GM18498 (cell line): Measurements from ENCODE around the gene NDUFA8.

ENCODE experiments used
- ATAC-seq: cut with Tn5 transposase; IDR thresholded peaks from one replicate; pipeline ENCODE4 v1.9.1; 2021; ENCODE audit warnings: mild to moderate bottlenecking, moderate library complexity; ENCODE audit not compliant: unreplicated experiment

Gene NDUFA8

DNA sequence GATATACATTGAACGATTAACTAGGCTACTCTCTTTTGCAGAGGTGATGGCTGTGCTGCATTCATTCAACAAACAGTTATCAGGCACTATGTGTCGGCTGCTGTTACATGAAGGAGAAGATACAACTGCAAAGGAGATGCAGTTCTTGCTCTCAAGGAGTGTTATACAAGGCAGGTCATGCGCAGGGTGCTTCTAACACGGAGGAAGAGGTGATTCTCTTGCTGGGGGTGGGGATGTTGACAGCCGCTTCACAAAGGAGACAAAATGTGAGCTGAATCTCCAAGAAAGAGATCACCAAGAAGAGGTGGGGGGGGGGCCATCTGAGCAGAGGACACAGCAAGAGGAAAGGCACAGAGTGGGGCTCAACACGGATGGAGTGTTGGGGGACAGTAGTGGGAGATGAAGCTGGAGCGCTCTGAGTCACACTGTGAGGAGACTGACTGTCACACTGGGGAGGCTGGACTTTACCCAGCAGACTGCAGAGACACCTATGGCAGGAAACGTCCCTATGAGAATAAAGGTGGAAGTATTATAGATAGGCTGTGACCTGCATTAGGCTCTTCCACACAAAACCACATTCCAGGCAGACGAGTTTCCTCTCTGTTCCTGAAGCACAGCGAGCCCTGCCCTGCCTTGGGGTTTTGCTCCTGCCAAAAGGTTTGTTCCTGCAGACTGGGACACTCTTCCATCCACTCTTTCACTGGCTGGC is 20.9 kb downstream of the NDUFA8 start:
- no peak for ATAC-seq

GRCh38 chr9:122135529-122135859 is 24.1 kb downstream of the NDUFA8 start:
- ATAC-seq = no peak

DNA sequence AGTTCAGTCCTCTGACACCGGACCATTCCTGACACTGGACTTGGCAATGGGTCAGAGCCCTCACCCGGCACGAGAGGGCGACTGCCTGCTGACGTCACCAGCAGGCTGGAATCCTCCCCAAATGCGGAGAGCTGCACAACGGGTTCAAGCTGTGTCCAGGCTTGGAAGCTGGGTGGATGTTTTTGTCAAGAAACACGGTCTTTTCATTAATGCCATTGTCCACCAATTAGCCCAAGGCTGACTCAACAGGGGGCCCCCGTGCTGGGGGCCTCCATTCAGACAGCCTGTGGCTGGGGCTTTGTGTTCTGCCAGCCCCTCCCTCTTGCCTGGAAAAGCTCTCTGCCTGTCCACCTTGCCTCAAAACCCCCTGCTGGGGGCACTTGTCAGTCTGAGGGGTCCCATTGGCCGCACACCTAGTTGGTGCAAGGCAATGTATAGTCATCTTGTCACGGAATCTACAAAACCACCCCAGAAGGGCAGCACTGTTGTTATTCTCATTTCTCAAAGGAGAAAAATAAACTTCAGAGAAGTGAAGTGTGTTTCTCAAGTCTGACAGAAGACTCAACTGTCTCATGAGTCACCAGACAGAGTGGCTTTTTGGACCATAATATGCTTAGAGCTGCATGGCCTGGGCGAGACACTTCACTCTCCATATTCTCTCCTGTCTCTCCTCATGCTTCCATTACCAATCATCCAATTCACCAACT is 24.6 kb downstream of the NDUFA8 start:
- no peak for ATAC-seq

DNA sequence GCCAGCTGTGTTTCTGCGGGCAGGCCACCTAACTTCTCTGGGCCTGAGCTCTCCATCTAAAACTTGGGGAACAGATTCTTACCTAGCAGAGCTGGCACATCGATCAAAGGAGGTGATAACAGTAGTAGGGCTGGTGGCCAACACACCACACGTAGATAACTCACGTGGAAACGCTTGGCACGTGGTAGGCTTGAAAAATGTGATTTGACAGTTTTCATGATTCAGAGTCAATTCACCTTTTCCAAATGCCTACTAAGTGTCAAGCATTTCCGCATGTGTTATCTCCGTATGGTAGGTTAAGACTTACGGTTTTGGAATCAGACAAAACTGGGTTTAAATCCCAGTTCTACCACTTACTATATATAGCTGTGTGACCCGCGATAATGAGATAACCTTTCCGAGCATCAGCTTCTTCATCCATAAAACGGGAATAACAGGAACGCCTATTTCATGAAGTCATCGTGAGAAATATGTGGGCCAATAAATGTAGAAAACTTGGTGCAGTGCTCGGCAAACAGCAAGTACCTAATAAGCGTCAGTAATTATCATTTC is 25.5 kb downstream of the NDUFA8 start:
- ATAC-seq = no peak

GRCh38 chr9:122133263-122133983 is 26.2 kb downstream of the NDUFA8 start:
- ATAC-seq = no peak

DNA sequence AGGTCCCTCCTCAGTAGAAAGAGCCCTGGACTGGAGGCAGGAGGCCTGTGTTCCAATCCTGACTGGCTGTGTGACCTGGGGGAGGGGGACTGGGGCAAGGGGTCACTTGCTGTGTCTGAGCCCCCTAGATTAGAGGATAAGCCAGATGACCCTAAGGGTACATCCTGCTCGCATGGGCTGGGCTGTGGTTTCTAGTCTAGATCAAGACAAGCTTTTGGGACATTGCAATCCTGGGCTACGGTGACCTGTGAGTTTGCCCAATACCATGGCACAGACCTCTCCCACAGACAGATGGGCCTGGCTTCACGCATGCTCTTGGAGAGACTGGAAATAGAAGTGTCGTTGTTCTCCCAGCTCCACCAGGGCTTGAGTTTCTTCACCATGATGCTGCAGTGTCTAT is 27.0 kb downstream of the NDUFA8 start:
- ATAC-seq = no peak

DNA sequence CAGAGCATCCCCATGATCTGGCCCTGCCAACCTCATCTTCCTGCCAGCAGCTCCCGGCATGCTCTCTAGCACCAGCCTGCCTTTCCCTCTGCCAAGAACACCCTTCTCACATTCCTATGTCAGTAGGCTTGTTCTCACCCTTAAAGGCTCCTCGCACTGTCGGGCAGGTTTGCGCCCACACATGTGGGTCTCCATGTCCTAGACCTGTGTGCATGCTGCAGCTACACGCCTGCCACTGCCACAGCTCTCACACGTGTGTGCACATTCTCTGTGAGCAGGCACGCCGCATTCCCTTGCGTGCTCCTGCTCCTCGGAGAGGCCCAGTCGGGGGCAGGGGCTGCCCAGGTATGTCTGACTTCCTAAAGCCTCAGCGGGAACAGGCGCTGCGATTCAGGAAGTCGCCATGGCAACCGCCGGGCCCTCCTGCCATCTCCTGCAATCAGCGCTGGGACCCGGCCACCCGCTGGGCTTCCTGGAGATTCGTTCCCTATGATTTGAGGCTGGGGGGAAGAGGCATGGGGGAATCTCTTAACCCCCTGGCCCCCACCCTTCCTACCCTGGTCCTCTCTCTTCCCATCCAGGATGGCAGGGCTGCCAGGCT is 28.1 kb downstream of the NDUFA8 start:
- no peak for ATAC-seq

DNA sequence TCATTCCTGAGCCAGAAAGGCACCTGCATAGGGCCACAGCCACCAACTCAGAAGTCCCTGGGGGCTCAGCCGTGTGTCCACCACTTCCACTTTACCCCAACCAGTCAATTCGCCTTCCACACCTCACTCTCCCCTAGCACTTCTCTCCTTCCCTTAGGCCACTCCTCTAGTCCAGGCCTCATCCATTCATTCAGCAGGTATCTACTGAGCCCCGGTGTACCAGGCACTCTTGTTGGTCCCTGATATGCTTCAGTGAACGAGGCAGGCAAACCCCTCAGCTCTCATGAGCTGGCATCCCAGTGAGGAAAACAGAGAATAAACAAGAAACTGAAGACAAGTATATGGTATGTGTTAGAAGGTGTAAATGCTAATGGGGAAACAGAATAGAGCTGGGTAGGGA is 28.7 kb downstream of the NDUFA8 start:
- ATAC-seq = no peak

DNA sequence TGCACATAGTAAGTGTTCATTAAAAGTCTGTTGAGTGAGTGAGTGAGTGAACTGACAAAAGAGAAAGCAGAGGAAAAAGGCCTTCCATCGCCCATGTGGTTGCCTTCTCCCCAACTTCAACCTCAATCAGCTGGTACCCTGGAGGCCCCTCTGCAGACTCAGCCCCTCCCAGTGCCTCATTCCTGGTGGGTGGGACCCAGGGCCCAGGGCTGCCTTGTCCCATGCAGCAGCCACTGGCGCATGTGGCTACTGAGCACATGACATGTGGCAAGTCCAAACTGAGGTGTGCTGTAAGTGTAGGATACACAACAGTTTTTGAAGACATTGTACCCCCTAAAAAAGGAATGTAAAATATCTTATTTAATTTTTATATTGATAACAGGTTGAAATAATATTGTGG is 29.6 kb downstream of the NDUFA8 start:
- ATAC-seq = no peak

- no peak for ATAC-seq
These were observed 30.6 kb downstream of the NDUFA8 start for GRCh38 chr9:122128969-122129343.

DNA sequence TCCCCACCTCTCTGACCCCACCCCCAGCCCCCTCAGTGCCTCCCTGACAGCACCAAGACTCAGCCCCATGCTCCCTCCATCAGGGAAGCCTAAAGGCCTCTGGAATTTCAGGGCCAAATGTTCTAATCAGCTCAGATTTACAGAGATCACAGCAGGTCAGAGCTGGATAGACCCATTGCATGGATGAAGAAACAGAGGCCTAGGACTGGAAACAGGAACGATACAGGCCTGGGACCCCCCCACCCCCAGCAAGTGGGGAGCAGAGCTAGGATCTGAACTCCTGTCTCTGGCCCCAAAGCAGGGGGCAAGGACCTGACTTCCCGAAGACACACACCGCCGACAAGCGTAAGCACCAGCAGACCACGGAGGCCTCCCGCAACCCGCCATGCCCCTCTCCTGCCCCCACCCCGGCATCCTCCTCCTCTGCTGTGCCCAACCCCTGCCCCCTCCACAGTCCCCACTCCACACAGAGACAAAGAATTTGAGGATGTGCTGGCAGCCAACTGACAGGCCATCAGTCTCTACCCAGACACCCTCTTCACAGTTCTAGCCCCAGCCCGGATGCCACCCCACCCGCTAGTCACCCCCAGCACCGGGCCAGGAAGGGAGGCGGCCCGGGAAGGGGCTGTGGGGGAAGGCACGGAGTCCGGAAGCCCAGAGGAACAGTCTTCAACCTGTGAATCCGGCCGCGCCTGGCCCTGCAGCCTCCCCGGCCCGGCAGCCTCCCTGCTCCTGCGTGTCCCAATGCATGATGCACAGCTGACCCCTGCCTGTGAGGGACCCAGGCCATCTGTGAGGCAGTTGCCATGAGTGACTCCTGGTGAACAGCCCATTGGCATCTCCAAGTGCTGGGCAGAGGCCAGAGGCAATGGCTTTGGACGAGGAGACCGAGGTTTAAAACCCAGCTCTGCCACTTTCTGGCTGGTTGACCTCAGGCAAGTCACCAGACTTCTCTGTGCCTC is 31.3 kb downstream of the NDUFA8 start:
- ATAC-seq = no peak

- no peak for ATAC-seq
These were observed 32.2 kb downstream of the NDUFA8 start for GRCh38 chr9:122127396-122127798.

DNA sequence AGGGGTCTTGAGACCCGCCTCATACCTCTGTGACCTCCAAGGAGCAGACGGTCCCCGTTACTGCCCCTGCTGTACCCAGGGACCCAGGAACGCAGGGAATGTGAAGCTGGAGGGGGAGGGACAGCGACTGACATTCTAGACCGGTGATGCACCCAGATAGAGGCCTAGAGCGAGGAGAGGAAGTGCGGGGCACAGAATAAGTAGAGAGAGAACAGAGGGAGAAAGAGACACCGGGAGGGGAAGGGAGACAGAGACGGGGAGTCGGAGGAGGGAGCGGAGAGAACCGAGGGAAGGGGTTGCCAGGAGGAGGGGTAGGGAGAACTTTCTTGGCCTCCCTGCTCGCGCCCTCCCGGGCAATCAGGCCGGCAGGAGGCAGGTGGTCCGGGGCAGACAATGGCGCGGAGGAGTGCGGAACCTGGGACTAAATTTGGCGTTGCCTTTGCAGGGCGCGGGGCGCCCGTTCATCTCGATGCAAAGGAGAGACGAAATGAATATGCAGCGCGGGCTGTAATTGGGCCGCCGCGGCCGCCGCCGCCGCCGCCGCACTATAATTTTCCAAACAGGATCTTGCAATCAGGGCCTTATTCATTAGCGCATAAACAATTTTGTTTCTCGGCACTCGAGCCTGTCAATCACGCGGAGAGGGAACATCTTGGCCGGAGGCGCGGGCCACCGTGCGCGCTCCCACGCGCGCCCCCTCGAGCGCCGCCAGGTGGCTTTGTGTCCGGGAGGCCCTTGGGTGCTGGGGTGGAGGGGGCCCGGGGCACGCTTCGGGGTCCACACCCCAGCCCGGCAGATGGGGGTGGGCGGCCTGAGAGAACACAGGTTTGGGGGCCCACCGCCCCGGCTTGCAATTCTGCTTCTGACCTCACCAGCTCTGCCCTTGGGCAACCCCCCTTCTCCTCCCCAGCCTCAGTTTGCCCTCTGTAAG is 33.0 kb downstream of the NDUFA8 start:
- no peak for ATAC-seq

- ATAC-seq = no peak
These were observed 33.9 kb downstream of the NDUFA8 start for GRCh38 chr9:122125509-122126330.

DNA sequence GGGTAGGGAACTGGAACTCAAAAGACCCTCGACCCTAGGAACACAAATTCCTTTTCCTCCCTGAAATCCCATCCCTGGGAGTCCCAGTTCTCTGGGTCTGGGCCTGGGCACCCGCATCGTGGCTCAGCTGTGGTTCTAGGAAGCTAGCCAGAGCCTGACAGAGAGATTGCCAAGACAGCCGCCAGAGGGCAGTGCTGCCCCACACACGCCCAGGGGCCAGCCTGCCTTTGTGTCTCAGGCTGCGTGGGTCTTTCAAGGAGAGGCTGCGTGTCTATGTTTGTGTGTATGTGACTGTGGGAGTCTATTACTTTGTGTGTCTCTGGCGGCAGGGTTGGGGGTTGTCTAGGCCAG is 34.4 kb downstream of the NDUFA8 start:
- no peak for ATAC-seq

GRCh38 chr9:122124528-122124927 is 35.1 kb downstream of the NDUFA8 start:
- no peak for ATAC-seq

- ATAC-seq = no peak
These were observed 35.5 kb downstream of the NDUFA8 start for GRCh38 chr9:122124048-122124447.

DNA sequence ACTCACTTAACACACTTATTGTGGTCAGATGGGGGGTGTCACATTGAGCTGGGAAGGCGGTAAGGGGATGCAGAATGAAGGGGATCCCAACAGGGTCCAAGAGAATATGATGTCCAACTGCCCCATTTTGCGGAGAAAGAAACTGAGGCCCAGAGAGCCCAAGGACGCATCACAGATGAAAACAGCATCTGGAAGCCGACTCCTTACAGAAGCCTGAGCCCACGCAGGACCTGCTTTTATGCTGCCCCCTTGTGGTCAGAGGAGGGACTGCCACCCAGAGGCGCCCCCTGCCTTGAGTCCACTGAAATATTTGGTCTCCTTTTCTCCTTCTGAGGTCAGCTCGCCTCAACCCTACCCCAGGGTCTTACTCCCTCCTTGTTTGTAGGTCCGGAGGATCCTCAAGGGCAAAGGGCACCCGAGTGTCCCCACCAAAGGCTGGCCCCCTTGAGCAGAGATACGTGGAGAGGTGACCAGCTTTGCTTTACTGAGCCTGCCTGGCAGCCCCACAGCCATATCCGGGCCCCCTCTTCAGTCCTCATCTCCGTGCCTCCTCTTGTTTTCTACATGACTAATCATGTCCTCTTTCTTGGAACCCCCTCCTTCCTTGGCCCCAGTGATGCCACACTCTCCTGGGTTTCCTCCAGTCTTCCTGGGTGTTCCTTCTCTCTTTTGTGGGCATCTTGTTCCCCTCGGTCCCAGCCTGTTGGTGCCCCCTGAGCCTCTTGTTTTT is 36.5 kb downstream of the NDUFA8 start:
- peak; percentile 43 for ATAC-seq
